ENCODE results near the gene ELOVL3.
"Not testable (repeated sequence)": the region's sequence is repeated elsewhere in the genome, so short reads cannot be mapped to it uniquely, and the experiment has no call there.

ELOVL3 gene

GRCh38 chr10:102225646-102226541, at the start of gene ELOVL3:
TSS of gene ELOVL3 (plus strand) at chr10:102226299. CDS start at chr10:102226549, 250 bp downstream.
- peak; percentile 96 for DNase-seq

GRCh38 chr10:102184606-102185005, 41.5 kb upstream of the ELOVL3 start:
- no peak for DNase-seq

- no peak for DNase-seq
Observed at GRCh38 chr10:102185272-102185671, 40.8 kb upstream of the ELOVL3 start.

GRCh38 chr10:102185811-102186527, 40.1 kb upstream of the ELOVL3 start:
- DNase-seq, result no peak

- DNase-seq, result no peak
Observed at GRCh38 chr10:102188298-102188940, 37.7 kb upstream of the ELOVL3 start.

- not testable (repeated sequence) for DNase-seq
Observed at GRCh38 chr10:102188941-102189898, 36.9 kb upstream of the ELOVL3 start.

GRCh38 chr10:102191956-102192355, 34.1 kb upstream of the ELOVL3 start:
- no peak for DNase-seq

- DNase-seq, result no peak
Observed at GRCh38 chr10:102195296-102195870, 30.7 kb upstream of the ELOVL3 start.

- DNase-seq, result no peak
Observed at GRCh38 chr10:102196893-102197292, 29.2 kb upstream of the ELOVL3 start.

GRCh38 chr10:102198027-102198426, 28.1 kb upstream of the ELOVL3 start:
- DNase-seq, result no peak

GRCh38 chr10:102200751-102201640, 25.1 kb upstream of the ELOVL3 start:
- DNase-seq, result no peak

- DNase-seq, result no peak
Observed at GRCh38 chr10:102202386-102202785, 23.7 kb upstream of the ELOVL3 start.

- DNase-seq, result no peak
Observed at GRCh38 chr10:102208311-102209035, 17.6 kb upstream of the ELOVL3 start.

- no peak for DNase-seq
Observed at GRCh38 chr10:102211615-102212299, 14.3 kb upstream of the ELOVL3 start.

GRCh38 chr10:102213599-102213998, 12.5 kb upstream of the ELOVL3 start:
- DNase-seq, result not testable (repeated sequence)

GRCh38 chr10:102219370-102219769, 6.7 kb upstream of the ELOVL3 start:
- no peak for DNase-seq

GRCh38 chr10:102220612-102221011, 5.5 kb upstream of the ELOVL3 start:
- no peak for DNase-seq

- no peak for DNase-seq
Observed at GRCh38 chr10:102222797-102223196, 3.3 kb upstream of the ELOVL3 start.

GRCh38 chr10:102226542-102226870, 407 bp downstream of the ELOVL3 start:
- no peak for DNase-seq

- DNase-seq, result no peak
Observed at GRCh38 chr10:102227050-102227449, 951 bp downstream of the ELOVL3 start.
